Right cardiac atrium (tissue), 5 donors: Measurements from ENCODE around the gene ARHGAP10. TPM values are rescaled to one million over a fixed set of nuclear protein-coding genes. Genes with fewer than 3 reads are reported as not detected.

ENCODE experiments used
- ATAC-seq, 2 donors: fragments of 200-7000 bp; cut with Tn5 transposase; one replicate each; pipeline versions ENCODE4 v1.8.0 to v1.9.1; 2020; ENCODE audit warnings: moderate library complexity in 2 of 2, mild to moderate bottlenecking in 1 of 2
- DNase-seq, 3 donors: peaks; one replicate each; pipeline ENCODE4 v3.0.0-alpha.2; 2020
- H3K27ac ChIP-seq: one replicate; pipeline ENCODE4 v1.5.1; 2013; ENCODE audit warnings: mild to moderate bottlenecking, low read length, control low read depth, moderate library complexity
- H3K27me3 ChIP-seq: one replicate; pipeline ENCODE4 v1.6.1; 2013; ENCODE audit not compliant: control insufficient read depth, insufficient read depth
- H3K4me1 ChIP-seq: one replicate; pipeline ENCODE4 v1.6.1; 2013; ENCODE audit warnings: low read length; ENCODE audit not compliant: control insufficient read depth, insufficient read depth
- H3K4me3 ChIP-seq: one replicate; pipeline ENCODE4 v1.5.1; 2013; ENCODE audit warnings: low read length, control low read depth
- H3K9me3 ChIP-seq: one replicate; pipeline ENCODE4 v1.6.1; 2013; ENCODE audit warnings: low read length; ENCODE audit not compliant: control insufficient read depth
- WGBS: extraction: QIAGEN DNeasy Blood & Tissue Kit; methylation state at CpG from one replicate; pipeline ENCODE4 v1.1.7; 2013; 5-methylcytosine and 5-hydroxymethylcytosine counted together
- intact Hi-C, 4 donors: fragments of 100-400 bp; cut with DNase I; formaldehyde crosslinking; loops; one replicate each; pipeline versions ENCODE4 v1.11.0 to v1.14.0; 2022 to 2023
- polyA plus RNA-seq: library from polyadenylated mRNA; stranded (reverse); fragments of 200-250 nt; gene quantifications from one replicate; pipeline ENCODE4 v1.2.3, GENCODE V29; 2013
- total RNA-seq, 4 donors: library from RNA; stranded (reverse); fragmentation: NEBNext Ultra II Directional; extraction: Animal tissue kit (Norgen Biotek cat#: 25700); gene quantifications; one replicate each; pipeline ENCODE4 v1.2.1, GENCODE V29; 2021
- donor health status: healthy with polysubstance abuse.
- donor health status: DM: no; HTN: yes; CAD: no.
- donor health status: DM: no; HTN: no; CAD: no.
- donor health status: DM: no; HTN: yes; CAD: no; lungs with severe emphysema.
- donor health status: DM: yes; HTN: yes; CAD: no.

The ARHGAP10 gene
- total and polyA plus RNA-seq, 5 donors = 36.7 to 54.1 (median 47.3) TPM

- no peak for DNase-seq
- 87% methylated on average over 5 of the region's 5 CpGs for WGBS
- Histone ChIP-seq H3K4me1 (peaks cover 4% of the 10 kb centered on the region), H3K4me3 (no peak overlapping the region), H3K27me3 (no peaks in the 10 kb centered on the region), H3K27ac (no peak overlapping the region), H3K9me3 (no peaks in the 10 kb centered on the region)
- ATAC-seq = no peak
- intact Hi-C loops = no loop called here
Observed at GRCh38 chr4:147968641-147969040, 236.8 kb downstream of the ARHGAP10 start.

GRCh38 chr4:147969573-147970385 is 237.9 kb downstream of the ARHGAP10 start:
- peak in 1 of 2 donors; percentile 31 for ATAC-seq
- no peak for DNase-seq
- Histone ChIP-seq H3K27me3 (no peaks in the 10 kb centered on the region), H3K27ac (no peak overlapping the region), H3K4me3 (no peak overlapping the region), H3K4me1 (peaks cover 4% of the 10 kb centered on the region), H3K9me3 (no peaks in the 10 kb centered on the region)
- WGBS = 57% methylated on average over 11 of the region's 11 CpGs
- intact Hi-C loops = no loop called here

GRCh38 chr4:147971116-147971515 is 239.2 kb downstream of the ARHGAP10 start:
- ATAC-seq = no peak
- no peaks in the 10 kb centered on the region for H3K27me3 ChIP-seq
- DNase-seq = no peak
- H3K4me3 ChIP-seq = no peak overlapping the region
- intact Hi-C loops = no loop called here
- peaks cover 11% of the 10 kb centered on the region for H3K4me1 ChIP-seq
- H3K9me3 ChIP-seq = no peaks in the 10 kb centered on the region
- 98% methylated on average over 4 of the region's 4 CpGs for WGBS
- H3K27ac ChIP-seq = no peak overlapping the region

- ATAC-seq (peak in 1 of 2 donors; percentile 19), DNase-seq (no peak)
- H3K27me3 ChIP-seq = no peaks in the 10 kb centered on the region
- 71% methylated on average over 3 of the region's 3 CpGs for WGBS
- H3K4me3 ChIP-seq = no peak overlapping the region
- no peaks in the 10 kb centered on the region for H3K9me3 ChIP-seq
- peaks cover 8% of the 10 kb centered on the region for H3K4me1 ChIP-seq
- H3K27ac ChIP-seq = peak overlapping the region; percentile 30
- intact Hi-C loops = no loop called here
Observed at GRCh38 chr4:147975325-147975724, 243.4 kb downstream of the ARHGAP10 start.

DNA sequence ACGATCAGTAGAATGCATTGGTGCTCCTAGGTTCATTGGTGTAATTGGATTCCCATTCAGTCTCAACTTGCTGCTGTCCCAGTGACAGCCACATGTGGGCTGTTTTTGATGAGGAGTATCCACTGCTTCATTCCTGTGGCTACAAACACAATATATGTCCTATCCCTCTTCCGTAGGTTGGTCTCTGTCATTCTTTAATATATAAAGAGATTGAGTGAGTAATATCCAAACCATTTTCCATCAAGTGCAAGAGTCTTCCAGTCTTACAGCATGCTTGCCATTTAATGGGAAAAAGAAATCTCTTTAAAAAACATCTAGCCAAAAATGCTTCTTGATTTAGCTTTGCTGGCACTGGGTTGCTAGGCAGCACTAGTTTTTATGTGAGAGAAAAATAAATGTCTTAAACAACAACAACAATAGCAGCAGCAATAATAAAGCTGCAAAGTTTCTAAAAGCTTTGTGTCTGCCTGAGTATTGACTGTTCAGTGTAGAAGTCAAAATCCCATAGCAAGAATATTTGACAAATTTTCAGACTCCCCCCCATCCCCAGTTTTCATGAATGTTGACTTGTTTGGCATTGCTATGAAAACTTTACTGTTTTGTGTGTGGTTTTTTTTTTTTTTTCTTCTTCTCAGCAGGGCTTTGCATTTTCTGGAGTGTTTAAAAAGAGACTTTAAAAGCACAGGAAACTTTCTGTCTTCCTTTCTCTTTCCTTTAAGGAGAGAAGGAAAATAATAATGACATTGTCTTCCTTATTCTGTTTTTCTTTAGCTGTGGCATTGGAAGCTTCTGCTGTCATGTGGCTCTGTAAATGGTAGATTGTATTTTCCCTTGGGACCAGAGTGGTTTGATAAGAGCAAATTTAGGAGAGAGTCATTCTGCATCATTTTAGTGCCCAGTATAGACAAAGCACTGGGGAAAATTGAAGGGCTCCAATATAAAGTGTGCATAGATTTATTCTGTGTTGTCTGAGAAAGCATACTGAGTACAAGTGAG is 244.3 kb downstream of the ARHGAP10 start:
- H3K27ac ChIP-seq = no peak overlapping the region
- WGBS = 77% methylated on average over 2 of the region's 2 CpGs

DNA sequence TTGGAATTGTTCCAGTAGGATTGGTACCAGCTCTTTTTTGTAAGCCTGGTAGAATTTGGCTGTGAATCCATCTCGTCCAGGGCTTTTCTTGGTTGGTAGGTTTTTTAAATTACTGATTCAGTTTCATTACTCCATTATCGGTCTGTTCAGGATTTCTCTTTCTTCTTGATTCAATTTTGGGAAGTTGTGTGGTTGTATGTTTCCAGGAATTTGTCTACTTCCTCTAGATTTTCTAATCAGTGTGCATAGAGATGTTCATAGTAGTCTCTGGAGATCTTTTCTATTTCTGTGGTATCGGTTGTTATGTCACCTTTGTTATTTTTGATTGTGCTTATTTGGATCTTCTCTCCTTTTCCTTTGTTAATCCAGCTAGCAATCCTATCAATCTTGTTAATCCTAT is 248.7 kb downstream of the ARHGAP10 start:
- no peak overlapping the region for H3K27ac ChIP-seq
- WGBS = 52% methylated on average over 3 of the region's 3 CpGs
- peaks cover 14% of the 10 kb centered on the region for H3K4me1 ChIP-seq
- H3K4me3 ChIP-seq = no peak overlapping the region
- H3K9me3 ChIP-seq = no peaks in the 10 kb centered on the region
- ATAC-seq (no peak), DNase-seq (no peak)
- H3K27me3 ChIP-seq = no peaks in the 10 kb centered on the region
- intact Hi-C loops = no loop called here

More for the DNA sequence above, 244.3 kb downstream of the ARHGAP10 start:
- H3K9me3 ChIP-seq = no peaks in the 10 kb centered on the region
- ATAC-seq (no peak), DNase-seq (no peak)
- intact Hi-C loops = no loop called here
- H3K4me1 ChIP-seq = peaks cover 8% of the 10 kb centered on the region
- no peaks in the 10 kb centered on the region for H3K27me3 ChIP-seq
- H3K4me3 ChIP-seq = no peak overlapping the region

DNA sequence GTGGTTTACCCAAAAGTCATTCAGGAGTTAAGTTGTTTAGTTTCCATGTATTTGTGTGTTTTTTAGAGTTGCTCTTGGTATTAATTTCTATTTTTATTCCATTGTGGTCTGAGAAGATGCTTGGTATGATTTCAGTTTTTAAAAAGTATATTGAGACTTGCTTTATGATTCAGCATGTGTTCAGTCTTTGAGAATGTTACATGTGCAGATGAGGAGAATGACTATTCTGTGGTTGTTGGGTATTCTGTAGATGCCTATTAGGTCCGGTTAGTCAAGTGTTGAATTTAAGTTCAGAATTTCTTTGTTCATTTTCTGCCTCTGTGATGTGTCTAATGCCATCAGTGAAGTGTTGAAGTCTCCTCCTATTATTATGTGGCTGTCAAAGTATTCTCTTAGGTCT is 249.4 kb downstream of the ARHGAP10 start:
- DNase-seq (no peak), ATAC-seq (no peak)
- intact Hi-C loops = no loop called here
- 74% methylated on average over 1 of the region's 1 CpG for WGBS
- H3K27me3 ChIP-seq = no peaks in the 10 kb centered on the region
- no peak overlapping the region for H3K27ac ChIP-seq
- peaks cover 11% of the 10 kb centered on the region for H3K4me1 ChIP-seq
- no peak overlapping the region for H3K4me3 ChIP-seq
- H3K9me3 ChIP-seq = no peaks in the 10 kb centered on the region

DNA sequence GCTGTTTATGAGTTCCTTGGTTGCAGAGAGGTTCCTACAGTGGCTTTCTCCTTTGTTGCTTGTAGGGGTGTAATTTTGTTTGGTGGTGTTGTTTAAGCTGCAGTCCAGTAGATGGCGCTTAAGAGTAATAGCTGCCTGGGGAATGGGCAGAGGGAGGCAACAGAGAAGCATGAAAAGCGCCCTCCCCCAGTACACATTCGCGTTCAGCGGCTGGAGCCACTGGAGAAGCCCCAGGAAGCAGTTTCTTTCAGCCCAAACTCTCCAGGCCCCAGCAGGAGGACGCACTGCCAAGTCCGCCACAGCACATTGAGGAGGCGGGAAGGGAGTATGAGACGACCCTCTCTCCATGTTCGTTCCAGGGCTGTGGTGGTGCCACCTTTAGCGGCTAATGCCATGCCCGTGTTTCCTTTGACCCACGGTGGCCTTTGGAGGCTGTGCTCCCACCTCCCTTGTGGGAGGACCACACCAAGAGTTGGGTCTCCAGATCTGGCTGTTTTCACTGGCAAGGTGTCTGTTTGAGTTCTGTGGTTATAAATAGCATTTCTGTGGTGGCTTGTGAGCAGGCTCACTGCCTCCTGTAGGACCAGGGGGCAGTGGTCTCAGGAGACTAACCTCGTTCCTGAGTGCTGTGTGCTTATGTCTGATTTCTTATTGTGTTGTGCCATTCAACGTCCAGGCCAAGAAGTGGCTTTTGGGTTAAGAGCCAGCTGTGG is 252.3 kb downstream of the ARHGAP10 start:
- DNase-seq = peak; percentile 18 to 56 (median 52)
- Histone ChIP-seq H3K4me3 (no peak overlapping the region), H3K27ac (no peak overlapping the region), H3K9me3 (no peaks in the 10 kb centered on the region), H3K27me3 (no peaks in the 10 kb centered on the region), H3K4me1 (peaks cover 11% of the 10 kb centered on the region)
- intact Hi-C loops = no loop called here
- ATAC-seq = peak; percentile 61 to 67
- WGBS = 61% methylated on average over 15 of the region's 15 CpGs

DNA sequence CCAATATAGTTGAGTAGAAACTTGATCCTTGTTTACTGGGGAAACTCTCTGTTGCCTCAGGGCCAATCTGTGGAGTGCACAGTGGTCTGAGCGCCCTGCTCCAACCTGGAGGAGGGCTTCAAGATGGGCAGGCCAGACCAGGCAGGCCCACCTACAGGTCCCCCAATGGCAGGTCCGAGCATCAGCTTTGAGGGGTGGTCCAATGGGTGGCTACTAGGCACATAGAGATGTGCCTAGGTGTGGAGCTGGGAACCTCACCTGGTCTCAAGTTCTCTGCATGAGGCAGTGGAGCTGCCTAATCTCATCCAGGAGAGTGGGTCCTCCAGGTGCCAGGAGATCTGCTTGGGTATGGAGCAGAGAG is 252.9 kb downstream of the ARHGAP10 start:
- no peaks in the 10 kb centered on the region for H3K27me3 ChIP-seq
- 99% methylated on average over 2 of the region's 2 CpGs for WGBS
- DNase-seq = no peak
- no peak overlapping the region for H3K27ac ChIP-seq
- peak; percentile 30 to 32 for ATAC-seq
- no peak overlapping the region for H3K4me3 ChIP-seq
- peaks cover 11% of the 10 kb centered on the region for H3K4me1 ChIP-seq
- no peaks in the 10 kb centered on the region for H3K9me3 ChIP-seq
- intact Hi-C loops = no loop called here

- Histone ChIP-seq H3K9me3 (no peaks in the 10 kb centered on the region), H3K4me1 (peaks cover 11% of the 10 kb centered on the region), H3K4me3 (no peak overlapping the region), H3K27ac (no peak overlapping the region), H3K27me3 (no peaks in the 10 kb centered on the region)
- 94% methylated on average over 3 of the region's 3 CpGs for WGBS
- no peak for ATAC-seq
- no peak for DNase-seq
- intact Hi-C loops = no loop called here
Observed at GRCh38 chr4:147985376-147985775, 253.5 kb downstream of the ARHGAP10 start.
